GM12878 (cell line): ENCODE data around the gene ANO3. TPM values are rescaled to one million over a fixed set of nuclear protein-coding genes. Genes with fewer than 3 reads are reported as not detected.

ENCODE experiments used
- BHLHE40 ChIP-seq, 2 experiments: fragments of 450-650 bp in 1 of 2; IDR thresholded peaks; 2 replicates each; pipeline ENCODE4 v1.6.1; 2011 to 2017; ENCODE audit warnings: low read depth in 2 of 2, borderline replicate concordance in 1 of 2, improper control_type of control experiment in 1 of 2, low read length in 1 of 2, mild to moderate bottlenecking in 1 of 2
- BMI1 ChIP-seq: fragments of 450-650 bp; IDR thresholded peaks from 2 replicates; pipeline ENCODE4 v1.6.1; 2016; ENCODE audit warnings: mild to moderate bottlenecking, moderate library complexity, borderline replicate concordance
- EED ChIP-seq: sonication (generic); IDR thresholded peaks from 2 replicates; pipeline ENCODE4 v1.6.1; 2016; ENCODE audit warnings: antibody characterized with exemption, low read depth
- KLF5 ChIP-seq: fragments of 450-650 bp; IDR thresholded peaks from 2 replicates; pipeline ENCODE4 v1.6.1; 2014; ENCODE audit warnings: mild to moderate bottlenecking; ENCODE audit not compliant: partially characterized antibody
- MYC ChIP-seq: IDR thresholded peaks from 2 replicates; pipeline ENCODE4 v1.6.1; 2011; ENCODE audit warnings: mild to moderate bottlenecking, low read length, moderate library complexity, inconsistent platforms; ENCODE audit not compliant: insufficient read depth, insufficient replicate concordance, insufficient read length, severe bottlenecking
- NFIC ChIP-seq: IDR thresholded peaks from 2 replicates; pipeline ENCODE4 v1.6.1; 2012; ENCODE audit warnings: low read depth, mild to moderate bottlenecking, inconsistent platforms, low read length, moderate library complexity
- RFX5 ChIP-seq: IDR thresholded peaks from 2 replicates; pipeline ENCODE4 v1.6.1; 2011; ENCODE audit warnings: low read depth, low read length, improper control_type of control experiment
- WRNIP1 ChIP-seq: IDR thresholded peaks from 2 replicates; pipeline ENCODE4 v1.6.1; 2011; ENCODE audit warnings: low read depth, low read length, improper control_type of control experiment, borderline replicate concordance
- ZNF384 ChIP-seq: IDR thresholded peaks from 2 replicates; pipeline ENCODE4 v1.6.1; 2012; ENCODE audit warnings: low read depth, mild to moderate bottlenecking, low read length, improper control_type of control experiment, borderline replicate concordance
- ZZZ3 ChIP-seq: IDR thresholded peaks from 2 replicates; pipeline ENCODE4 v1.6.1; 2011; ENCODE audit warnings: low read depth; ENCODE audit not compliant: control insufficient read depth, insufficient read length
- polyA plus RNA-seq, 11 experiments: library from polyadenylated mRNA; depleted of rRNA in 4 of 11; unstranded in 6 of 11; stranded (reverse) in 5 of 11; fragments of >200 nt; fragmentation: Nextera tagmentation in 4 of 11; fragmentation: Illumina TruSeq in 1 of 11; extraction: Ambion mirVana in 4 of 11; extraction: Trizol in 1 of 11; gene quantifications; 1 replicate in 1 of 11; 2 replicates in 10 of 11; pipeline versions ENCODE4 v1.2.1 to v1.2.3, GENCODE V29; 2011 to 2016; ENCODE audit warnings: inconsistent platforms in 2 of 11, missing spikeins in 2 of 11, low read depth in 1 of 11
- total RNA-seq, 4 experiments: library from RNA; depleted of rRNA in 3 of 4; stranded (reverse); fragments of >200 nt in 3 of 4; fragmentation: Illumina TruSeq in 1 of 4; extraction: Trizol in 1 of 4; gene quantifications; 2 replicates each; pipeline versions ENCODE4 v1.2.1 to v1.2.3, GENCODE V29; 2013 to 2021
- TF ChIP-seq, protein P1 (sequence below): IDR thresholded peaks from 2 replicates; pipeline ENCODE4 v1.6.1; 2011; ENCODE audit warnings: low read depth, low read length, improper control_type of control experiment, borderline replicate concordance
- TF ChIP-seq, protein P2 (sequence below): fragments of 450-650 bp; IDR thresholded peaks from 2 replicates; pipeline ENCODE4 v1.6.1; 2017; ENCODE audit warnings: mild to moderate bottlenecking, moderate library complexity

ANO3 gene
- total and polyA plus RNA-seq, 10 of the 15 experiments (the other 5 are each of a cell fraction or from before 2014, with no cell fraction given) = 0.13 to 5.9 (median 0.44) TPM

GRCh38 chr11:26537341-26537740 lies 205.4 kb downstream of the ANO3 start (continued):
- TF ChIP-seq BMI1 (no peak), WRNIP1 (no peak), RFX5 (no peak), ZNF384 (no peak), BHLHE40 (IDR thresholded peaks at IDR 0.05; ENCODE audit: borderline replicate concordance in 1 of 2, low read depth in 2 of 2, low read length in 1 of 2) (no peak), KLF5 (no peak), ZZZ3 (no peak), NFIC (no peak), MYC (no peak), EED (no peak)
- TF ChIP-seq, protein P1, sequence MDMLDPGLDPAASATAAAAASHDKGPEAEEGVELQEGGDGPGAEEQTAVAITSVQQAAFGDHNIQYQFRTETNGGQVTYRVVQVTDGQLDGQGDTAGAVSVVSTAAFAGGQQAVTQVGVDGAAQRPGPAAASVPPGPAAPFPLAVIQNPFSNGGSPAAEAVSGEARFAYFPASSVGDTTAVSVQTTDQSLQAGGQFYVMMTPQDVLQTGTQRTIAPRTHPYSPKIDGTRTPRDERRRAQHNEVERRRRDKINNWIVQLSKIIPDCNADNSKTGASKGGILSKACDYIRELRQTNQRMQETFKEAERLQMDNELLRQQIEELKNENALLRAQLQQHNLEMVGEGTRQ = no peak
- TF ChIP-seq, protein P2, sequence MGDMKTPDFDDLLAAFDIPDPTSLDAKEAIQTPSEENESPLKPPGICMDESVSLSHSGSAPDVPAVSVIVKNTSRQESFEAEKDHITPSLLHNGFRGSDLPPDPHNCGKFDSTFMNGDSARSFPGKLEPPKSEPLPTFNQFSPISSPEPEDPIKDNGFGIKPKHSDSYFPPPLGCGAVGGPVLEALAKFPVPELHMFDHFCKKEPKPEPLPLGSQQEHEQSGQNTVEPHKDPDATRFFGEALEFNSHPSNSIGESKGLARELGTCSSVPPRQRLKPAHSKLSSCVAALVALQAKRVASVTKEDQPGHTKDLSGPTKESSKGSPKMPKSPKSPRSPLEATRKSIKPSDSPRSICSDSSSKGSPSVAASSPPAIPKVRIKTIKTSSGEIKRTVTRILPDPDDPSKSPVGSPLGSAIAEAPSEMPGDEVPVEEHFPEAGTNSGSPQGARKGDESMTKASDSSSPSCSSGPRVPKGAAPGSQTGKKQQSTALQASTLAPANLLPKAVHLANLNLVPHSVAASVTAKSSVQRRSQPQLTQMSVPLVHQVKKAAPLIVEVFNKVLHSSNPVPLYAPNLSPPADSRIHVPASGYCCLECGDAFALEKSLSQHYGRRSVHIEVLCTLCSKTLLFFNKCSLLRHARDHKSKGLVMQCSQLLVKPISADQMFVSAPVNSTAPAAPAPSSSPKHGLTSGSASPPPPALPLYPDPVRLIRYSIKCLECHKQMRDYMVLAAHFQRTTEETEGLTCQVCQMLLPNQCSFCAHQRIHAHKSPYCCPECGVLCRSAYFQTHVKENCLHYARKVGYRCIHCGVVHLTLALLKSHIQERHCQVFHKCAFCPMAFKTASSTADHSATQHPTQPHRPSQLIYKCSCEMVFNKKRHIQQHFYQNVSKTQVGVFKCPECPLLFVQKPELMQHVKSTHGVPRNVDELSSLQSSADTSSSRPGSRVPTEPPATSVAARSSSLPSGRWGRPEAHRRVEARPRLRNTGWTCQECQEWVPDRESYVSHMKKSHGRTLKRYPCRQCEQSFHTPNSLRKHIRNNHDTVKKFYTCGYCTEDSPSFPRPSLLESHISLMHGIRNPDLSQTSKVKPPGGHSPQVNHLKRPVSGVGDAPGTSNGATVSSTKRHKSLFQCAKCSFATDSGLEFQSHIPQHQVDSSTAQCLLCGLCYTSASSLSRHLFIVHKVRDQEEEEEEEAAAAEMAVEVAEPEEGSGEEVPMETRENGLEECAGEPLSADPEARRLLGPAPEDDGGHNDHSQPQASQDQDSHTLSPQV = no peak
